Keratinocyte (primary cell): Measurements from ENCODE around the gene RNF130.

Source experiments
- EZH2 ChIP-seq: IDR thresholded peaks from one replicate; pipeline ENCODE4 v1.6.1; 2012; ENCODE audit warnings: inconsistent platforms, mild to moderate bottlenecking, low read length, moderate library complexity
- TF ChIP-seq, protein P1 (sequence below), 3 experiments: IDR thresholded peaks in 1 of 3; conservative IDR thresholded peaks in 1 of 3; optimal IDR thresholded peaks in 1 of 3; 2 replicates in 2 of 3; 3 replicates in 1 of 3; pipeline versions ENCODE3 to v1.5.1; 2011; ENCODE audit warnings: low read length in 3 of 3, mild to moderate bottlenecking in 3 of 3, moderate library complexity in 2 of 3, control low read depth in 1 of 3, inconsistent platforms in 1 of 3; ENCODE audit not compliant: insufficient read depth in 2 of 3; ENCODE audit errors: extremely low read depth in 1 of 3

DNA sequence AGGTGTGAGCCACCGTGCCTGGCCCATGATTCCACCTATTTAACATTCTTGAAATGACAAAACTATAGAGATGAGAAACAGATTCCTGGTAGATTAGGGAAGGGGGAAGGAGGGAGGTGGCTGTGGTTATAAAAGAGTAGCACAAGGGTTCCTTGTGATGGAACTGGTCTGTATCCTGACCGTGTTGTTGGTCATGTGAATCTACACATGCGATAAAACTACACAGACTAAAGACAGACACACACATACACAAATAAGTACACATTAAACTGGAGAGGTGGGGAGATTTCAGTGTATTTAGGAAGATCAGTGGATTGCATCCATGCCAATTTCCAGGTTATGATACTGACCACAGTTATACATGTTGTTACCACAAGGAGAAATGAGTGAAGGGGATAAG lies 60.9 kb downstream of the RNF130 start:
- TF ChIP-seq, protein P1, sequence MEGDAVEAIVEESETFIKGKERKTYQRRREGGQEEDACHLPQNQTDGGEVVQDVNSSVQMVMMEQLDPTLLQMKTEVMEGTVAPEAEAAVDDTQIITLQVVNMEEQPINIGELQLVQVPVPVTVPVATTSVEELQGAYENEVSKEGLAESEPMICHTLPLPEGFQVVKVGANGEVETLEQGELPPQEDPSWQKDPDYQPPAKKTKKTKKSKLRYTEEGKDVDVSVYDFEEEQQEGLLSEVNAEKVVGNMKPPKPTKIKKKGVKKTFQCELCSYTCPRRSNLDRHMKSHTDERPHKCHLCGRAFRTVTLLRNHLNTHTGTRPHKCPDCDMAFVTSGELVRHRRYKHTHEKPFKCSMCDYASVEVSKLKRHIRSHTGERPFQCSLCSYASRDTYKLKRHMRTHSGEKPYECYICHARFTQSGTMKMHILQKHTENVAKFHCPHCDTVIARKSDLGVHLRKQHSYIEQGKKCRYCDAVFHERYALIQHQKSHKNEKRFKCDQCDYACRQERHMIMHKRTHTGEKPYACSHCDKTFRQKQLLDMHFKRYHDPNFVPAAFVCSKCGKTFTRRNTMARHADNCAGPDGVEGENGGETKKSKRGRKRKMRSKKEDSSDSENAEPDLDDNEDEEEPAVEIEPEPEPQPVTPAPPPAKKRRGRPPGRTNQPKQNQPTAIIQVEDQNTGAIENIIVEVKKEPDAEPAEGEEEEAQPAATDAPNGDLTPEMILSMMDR (optimal IDR thresholded peaks at IDR 0.05 in 1 of 3, IDR thresholded peaks at IDR 0.05 in 1 of 3, conservative IDR thresholded peaks at IDR 0.05 in 1 of 3; ENCODE audit: extremely low read depth in 1 of 3, insufficient read depth in 2 of 3, low read length in 3 of 3): no peak
- TF ChIP-seq EZH2: no peak
